Germinal center (tissue), 1 donor: ENCODE results near the gene KRTDAP.

ENCODE experiments used
- DNase-seq: peaks from one replicate; pipeline ENCODE4 v3.0.0; 2012; ENCODE audit warnings: mixed read lengths, low spot score

The KRTDAP gene

DNA sequence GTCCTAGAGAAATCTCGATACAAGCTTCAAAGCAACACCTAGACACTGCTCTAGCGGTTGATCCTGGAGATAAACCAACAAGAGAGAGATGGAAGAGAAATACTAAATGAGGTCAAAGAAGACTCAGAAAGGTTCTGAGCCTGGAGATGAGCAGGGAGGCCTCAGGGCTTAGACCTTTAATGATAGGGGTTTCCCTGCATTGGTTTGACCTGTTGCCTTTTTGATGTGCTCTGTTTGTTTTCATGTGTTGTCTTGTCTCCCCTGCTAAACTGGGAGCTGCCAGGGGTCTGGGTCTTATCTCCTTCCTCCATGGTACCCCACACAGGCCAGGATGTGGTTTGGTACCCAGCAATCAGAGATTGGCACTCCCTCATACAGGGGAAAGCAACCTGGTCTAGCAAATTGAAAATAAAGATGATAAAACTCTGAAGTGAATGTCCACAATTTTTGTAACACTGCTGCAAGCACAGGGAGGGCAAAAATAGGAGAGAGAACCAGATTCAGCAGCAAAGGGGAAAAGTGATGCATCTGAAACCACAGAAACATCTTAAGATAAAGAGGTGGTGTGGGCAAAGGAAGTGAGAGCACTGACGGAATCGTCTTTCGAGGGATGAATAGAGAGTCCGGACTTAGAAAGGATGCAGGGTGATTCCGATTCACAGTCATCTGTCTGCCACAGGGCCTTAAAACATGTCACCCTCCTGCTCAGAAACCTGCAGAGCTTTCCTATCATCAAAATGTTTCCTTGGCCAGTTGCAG is 38.7 kb downstream of the KRTDAP start:
- no peak for DNase-seq

DNA sequence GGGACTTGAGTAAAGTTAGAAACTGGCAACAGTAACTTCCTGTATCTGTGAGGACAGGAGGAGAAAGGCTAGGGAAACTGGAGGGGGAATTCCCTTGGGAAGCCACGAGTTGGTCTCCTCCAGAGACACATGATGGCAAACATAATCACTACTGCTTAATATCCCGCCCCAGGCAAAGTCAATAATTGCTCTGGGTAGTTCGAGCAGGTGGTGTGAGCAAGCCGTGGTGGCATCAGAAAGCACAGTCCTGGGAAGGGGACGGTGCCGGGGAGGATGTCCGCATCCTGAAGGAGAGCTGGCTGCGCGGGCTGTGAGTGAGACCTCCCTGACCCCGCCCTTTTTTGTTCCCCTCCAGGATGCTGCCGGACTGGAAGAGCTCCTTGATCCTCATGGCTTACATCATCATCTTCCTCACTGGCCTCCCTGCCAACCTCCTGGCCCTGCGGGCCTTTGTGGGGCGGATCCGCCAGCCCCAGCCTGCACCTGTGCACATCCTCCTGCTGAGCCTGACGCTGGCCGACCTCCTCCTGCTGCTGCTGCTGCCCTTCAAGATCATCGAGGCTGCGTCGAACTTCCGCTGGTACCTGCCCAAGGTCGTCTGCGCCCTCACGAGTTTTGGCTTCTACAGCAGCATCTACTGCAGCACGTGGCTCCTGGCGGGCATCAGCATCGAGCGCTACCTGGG is 40.8 kb downstream of the KRTDAP start:
- no peak for DNase-seq

DNA sequence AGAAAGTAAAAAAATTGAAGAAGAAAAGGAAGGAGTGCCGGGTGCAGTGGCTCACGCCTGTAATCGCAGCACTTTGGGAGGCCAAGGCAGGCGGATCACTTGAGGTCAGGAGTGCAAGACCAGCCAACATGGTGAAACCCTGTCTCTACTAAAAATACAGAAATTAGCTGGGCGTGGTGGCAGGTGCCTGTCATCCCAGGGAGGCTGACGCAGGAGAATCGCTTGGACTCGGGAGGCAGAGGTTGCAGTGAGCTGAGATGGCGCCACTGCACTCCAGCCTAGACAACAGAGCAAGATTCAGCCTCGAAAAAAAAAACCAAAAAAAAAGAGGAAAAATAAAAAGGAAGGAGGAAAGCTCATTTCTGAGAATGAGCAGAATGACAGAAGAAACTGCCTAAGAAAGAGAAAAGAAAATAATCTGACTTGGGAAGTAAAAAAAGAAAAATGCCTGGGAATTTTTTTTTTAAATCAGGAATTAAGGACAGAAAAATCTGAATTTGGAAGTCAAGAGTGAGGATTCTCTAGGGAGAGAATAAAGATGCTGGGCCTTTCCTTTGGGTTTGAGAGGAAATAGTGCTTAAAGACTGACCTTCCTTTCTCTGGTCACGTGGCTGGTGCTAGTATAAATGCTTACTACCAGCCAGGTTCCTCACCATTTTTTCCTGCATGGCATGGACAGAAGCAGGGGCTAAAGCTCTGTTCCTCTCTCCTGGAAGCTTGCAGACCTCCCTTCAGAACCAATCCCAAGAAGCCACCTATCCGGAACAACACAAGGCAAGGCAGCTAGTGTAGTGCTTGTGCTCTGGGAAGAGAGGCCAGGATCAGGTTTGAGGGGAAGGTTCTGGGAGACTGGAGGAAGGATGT is 42.4 kb downstream of the KRTDAP start, which contains the start of gene FFAR2:
TSS of gene FFAR2 (plus strand) at position 652 of the 864 bp plus-strand sequence. CDS start 1,458 bp downstream, outside the sequence.
- DNase-seq: no peak

DNA sequence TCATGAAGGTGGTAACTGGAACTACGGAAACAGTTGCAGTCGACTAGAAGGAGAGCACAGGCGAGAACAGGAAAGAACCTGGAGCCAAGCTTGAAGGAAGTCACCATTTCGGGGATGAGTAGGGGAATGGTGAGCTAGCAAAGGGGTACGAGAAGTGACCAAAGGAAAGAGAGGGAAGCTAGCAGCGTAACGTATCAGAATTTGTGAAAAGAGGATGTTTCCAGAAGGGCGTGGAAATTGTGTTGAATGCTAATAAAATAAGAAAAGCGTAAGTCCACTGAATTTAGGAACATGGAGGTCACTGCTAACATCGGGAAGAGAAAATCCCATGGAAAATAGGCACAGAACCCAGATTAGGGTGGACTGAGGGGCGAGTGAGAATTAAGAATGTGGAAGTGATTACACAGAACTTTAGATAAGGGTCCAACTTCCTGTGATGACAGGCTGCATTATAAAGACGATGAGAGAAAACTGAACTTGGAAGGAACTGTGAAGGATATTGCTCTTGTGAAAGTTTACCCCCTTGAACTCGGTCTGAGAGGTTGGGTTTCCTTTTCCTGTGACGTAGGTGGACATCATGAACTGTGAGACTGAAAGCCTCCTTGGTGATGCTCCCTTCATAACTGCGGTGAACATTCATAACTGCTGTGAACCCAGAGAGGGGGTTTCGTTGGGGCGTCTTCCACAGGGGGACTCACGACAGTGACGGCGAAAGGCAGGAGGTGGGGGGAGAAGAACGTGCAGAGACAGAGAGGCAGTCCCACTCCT is 44.3 kb downstream of the KRTDAP start:
- DNase-seq: no peak

DNA sequence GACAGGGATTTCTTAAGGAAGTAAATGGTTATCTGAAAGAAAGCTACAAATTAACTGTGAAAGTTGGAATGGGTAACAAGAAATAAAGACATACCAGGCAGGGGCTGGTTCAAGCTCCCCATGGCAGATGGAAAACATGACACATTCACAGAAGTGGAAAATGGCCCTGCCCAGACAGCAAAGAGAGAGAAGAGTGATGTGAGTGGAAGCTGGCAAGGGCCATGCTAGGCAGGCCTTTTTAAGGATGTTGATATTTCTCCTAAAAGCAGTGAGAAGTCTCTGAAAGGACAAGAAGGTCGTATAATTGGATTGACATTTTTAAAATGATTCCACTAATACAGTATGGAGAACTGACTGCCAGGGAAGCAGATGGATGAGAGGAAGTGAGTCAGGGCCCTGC is 45.5 kb downstream of the KRTDAP start:
- DNase-seq: no peak

DNA sequence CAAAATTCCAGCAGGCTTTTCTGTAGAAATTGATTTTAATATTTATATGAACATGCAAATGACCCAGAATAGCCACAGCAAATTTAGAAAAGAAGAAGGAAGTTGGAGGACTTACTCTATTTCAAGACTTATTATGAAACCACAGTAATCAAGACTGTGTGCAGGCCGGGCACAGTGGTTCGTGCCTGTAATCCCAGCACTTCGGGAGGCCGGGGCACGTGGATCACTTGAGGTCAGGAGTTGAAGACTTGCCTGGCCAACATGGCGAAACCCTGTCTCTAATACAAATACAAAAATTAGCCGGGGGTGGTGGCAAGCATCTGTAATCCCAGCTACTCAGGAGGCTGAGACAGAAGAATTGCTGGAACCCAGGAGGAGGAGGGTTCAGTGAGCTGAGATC is 48.2 kb downstream of the KRTDAP start:
- DNase-seq: no peak

DNA sequence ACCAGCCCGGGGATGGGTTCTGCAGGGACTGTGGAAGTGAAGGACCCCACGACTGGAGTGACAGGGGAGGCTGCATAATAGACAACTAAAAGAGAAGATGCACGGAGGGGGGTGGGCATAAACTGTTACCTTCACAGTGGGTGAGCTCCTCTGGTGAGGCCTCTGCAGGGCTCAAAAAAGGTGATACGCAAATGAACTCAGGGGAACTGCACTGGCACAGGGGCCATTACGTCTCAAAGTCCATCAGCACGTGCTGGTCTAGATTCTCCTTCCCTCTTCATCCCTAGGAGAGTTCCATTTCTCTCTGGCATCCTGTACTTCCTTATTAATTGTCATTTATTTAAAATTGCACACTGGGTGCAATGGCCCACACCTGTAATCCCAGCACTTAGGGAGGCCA is 50.3 kb downstream of the KRTDAP start:
- DNase-seq: no peak

DNA sequence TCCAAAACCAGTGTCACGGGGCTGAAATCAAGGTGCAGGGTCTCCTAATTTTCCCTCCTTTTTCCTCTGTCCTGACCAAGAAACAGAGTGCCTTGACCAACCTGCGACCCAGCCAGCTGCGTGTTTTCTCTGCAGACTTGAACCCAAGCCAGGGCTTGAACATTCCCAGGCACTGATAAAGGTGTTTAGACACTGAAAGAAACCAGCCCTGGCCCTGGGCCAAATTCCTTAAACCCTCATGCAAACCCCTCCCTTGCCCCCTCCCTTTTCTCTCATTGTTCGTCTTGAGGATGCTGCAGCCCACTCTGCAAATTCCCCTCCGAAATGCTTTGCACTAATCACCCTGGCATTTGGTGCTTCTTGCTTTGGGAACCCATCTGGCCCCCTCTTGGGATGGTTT is 51.7 kb downstream of the KRTDAP start:
- DNase-seq: no peak

DNA sequence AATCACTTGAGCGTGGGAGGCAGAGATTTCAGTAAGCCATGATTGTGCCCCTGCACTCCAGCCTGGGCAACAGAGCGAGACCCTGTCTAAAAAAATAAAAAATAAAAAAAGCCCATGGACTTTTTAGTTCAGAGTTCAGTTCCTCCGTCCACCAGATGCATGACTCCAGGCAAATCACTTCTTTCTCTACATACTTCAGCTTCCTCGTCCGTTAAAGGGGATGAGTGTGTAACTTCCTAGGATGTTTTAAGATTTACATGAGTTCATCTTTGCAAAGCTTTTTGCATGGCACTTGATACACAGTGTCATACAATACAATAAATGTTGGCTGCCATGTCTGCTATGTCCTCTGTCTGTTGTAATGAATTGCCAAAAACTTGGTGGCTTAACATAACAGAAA is 52.2 kb downstream of the KRTDAP start:
- no peak for DNase-seq

DNA sequence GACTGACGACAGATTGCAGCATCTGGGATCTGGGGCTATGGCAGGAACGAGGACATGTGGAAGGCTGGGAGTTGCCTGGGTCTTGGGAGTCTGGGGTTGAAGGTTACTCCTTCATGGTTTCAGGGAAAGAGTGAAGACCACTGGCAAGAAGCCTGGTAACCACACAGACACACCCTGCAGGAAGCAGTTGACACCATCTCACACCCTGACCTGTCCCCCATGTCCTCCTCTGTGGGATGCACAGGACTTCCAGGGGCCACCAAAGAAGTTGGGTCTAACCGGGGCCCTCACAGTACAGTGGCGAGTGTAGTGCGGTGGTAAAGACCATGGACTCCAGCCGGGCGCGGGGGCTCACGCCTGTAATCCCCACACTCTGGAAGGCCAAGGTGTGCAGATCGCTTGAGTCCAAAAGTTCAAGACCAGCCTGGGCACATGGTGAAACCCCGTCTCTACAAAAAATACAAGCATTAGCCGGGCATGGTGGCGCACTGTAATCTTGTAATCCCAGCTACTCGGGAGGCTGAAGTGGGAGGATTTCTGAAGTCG is 52.8 kb downstream of the KRTDAP start:
- no peak for DNase-seq
